Stimulated activated CD4-positive, alpha-beta T cell treated with anti-CD3 and anti-CD28 coated beads, TNF-alpha, amount 100 ng/mL, for 48 hours (primary cell): ENCODE results near the gene HS6ST3.

ENCODE experiments used
- DNase-seq, 3 donors: peaks; one replicate each; pipeline ENCODE4 v3.0.0-alpha.2; 2020; ENCODE audit warnings: low read depth in 3 of 3

The HS6ST3 gene

DNA sequence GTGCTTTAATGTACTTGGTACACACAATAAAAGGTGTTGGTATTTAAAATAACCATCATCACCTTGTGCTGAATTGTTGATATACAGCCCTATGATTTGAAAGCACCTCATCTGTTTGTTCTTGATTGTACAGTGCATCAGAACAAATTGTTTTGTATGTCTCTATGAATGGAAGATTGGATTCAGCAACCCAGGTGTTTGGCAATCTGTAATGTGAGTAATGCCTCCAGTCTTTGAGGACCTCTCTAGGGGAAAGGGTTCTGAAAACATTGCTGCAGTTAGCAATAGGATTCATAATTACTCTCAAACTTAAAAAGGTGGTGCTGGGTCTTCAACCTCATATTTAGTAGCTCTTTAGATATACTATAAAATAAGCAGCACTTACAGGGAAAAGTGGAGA, 562.6 kb downstream of the HS6ST3 start:
- no peak for DNase-seq

DNA sequence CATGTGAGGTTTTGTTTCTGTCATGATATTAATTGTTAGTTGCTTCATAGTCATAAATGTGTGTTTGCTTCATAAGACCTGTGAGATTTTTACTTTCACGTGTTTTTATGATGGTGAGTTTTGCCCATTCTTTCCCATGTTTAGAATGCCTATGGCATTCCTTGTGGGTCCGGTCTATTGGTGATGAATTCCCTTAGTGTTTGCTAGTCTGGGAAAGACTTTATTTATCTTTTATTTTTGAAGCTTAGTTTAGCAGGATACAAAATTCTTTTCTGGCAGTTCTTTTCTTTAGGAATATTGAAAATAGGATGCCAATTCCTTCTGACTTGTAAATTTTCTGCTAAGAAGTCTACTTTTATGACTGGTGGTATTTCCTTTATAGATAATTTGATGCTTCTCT, 571.7 kb downstream of the HS6ST3 start:
- no peak for DNase-seq

DNA sequence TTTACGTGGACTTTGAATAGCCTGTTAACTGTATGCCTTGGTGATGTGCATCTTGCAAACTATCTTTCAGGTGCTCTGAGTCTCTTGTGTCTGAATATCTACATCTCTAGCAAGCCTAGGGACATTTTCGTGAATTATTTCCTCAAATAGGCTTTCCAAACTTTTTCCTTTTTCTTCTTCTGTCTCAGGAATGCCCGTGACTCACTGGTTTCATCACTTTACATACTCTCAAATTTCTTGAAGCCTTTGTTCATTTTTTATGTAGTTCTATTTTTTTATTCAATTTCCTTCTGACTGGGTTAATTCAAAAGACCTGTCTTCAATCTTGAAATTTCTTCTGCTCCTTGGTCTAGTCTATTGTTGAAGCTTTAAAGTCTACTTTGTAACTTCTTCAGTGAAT, 572.1 kb downstream of the HS6ST3 start:
- DNase-seq, result no peak

DNA sequence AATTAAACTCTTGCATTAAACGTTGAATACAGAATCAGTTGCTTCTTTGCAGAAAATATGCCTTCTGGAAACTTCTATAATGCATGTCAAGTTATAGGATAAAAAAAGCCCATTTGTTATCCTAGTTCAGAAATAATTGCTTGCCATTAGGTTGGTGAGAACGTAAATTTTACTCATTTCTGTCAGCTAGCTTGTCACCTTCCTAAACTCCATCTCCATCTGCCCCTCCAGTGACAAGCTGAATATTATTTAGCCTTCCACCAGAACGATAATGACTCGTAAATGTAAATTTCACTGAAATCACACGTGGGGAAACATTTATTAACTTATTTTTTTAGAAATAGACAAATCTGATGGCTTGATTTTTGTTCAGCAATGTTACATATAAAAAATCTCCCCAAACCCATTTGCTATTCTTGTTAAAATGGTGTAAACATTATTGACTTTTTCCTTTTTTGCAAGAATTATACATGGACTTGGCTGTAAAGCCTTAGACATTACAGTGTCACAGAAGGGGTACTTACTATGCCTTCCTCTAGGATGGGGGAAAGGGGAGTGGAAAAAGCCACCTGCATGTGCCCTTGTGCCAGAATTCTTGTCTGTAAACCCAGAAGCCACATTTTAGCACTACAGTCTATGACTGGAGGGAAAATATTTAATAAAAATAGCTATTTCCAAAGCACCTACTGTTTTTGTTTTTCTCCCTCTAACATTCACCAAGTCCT, 577.5 kb downstream of the HS6ST3 start:
- DNase-seq, result no peak

DNA sequence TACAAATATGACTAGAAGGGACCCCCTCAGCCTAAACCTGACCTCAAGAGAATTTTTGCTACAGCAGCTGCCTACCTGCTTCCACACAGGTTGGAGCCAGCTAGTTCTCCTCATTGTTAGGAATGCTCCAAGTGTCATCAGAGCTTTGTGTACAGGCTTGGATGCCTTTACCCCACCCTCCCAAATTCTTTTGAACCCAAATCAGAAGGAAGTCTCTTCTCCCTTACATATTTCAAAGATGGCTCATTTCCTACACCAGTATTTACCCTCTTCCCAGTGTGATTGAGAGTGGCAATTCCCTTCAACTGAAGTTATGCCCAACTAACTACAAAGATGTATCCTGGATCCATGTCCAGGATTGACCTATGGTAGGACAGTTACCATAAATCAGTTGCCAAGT, 581.2 kb downstream of the HS6ST3 start:
- DNase-seq, result no peak

DNA sequence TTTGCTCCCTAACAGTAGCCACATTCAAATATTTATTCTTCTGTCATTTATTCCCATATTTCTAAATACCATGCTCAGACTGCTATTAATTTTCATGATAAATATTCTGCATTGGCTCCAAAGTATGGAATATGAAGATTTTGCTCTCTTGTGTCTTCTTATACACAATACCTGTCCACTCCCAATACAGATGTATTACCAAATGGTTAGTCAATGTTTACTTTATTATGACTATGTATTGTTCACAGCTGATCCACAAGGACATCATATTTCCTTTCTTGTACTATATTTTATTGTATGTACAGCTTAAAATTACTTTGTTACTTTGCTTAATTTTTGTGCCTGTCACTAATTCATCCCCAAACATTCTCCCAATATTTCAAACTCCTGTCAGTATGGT, 582.1 kb downstream of the HS6ST3 start:
- no peak for DNase-seq

DNA sequence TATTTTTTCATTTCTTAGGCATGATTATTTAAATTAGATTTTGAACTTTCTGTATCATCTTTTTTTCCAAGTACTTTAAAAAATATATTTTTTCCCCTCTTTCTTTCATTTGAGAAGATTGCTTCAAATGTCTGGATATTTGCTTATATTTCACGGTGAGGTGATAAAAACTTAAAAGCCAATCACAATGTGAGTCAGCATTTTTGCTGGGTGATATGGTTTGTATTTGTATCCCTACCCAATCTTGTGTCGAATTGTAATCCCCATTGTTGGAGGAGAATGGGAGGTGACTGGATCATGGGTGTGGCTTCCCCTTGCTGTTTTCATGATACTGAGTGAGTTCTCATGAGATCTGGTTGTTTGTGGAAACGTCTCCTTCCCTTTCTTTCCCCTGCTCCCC, 583.9 kb downstream of the HS6ST3 start:
- no peak for DNase-seq

DNA sequence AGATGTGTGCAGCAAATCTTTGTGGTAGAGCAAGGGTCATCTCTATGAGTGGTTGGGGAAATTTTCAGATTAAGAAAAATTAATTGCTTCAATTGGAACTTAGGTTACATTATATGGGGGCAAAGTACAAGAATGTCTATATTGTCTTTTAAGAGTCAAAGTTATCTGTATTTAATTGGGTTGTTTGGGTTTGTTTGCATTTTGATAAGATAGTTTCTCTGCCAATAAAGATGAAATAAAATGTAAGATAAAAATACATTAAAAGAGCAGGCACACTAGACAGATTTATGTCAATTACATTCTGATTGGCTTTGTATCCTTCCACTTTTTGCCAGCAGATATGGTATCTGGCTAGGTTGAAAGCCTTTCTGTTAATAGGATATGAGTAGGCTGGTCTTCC, 587.1 kb downstream of the HS6ST3 start:
- no peak for DNase-seq

DNA sequence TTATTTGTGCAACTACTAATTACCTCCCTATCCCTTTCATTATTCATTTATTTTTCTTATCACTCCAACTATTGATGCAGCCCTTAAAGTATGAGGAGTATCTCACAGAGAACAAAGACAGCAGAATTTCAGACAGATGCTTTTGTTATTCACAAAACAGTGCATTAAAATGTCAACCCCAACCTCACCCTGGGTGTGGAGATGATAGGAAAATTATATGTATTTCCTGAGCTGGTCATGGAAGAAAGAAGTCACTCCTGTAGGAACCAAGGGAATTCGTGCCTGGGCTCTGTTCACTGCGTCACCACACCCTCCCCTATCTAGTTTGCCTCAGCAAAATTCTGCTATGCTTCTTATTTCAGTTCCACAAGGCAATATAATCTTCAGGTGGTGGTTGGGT, 588.9 kb downstream of the HS6ST3 start:
- DNase-seq, result no peak

DNA sequence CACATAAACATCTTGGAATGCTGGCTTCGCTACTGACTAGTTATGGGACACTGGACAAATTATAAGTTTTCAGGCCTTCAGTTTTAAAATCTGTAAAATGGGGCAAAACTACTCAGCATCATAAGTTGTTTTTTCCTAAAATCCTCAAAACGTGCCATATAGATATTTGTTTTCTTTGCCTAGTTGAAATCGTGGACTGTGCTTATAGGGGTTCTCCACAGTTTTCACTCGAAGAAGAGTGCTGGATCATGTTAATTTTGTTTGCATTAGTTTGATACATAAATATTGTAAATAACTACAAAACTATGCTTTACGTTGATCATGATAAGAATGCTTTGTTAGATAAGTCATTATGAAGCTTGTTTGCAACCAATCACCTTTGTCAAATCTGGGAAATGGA, 591.0 kb downstream of the HS6ST3 start:
- no peak for DNase-seq

DNA sequence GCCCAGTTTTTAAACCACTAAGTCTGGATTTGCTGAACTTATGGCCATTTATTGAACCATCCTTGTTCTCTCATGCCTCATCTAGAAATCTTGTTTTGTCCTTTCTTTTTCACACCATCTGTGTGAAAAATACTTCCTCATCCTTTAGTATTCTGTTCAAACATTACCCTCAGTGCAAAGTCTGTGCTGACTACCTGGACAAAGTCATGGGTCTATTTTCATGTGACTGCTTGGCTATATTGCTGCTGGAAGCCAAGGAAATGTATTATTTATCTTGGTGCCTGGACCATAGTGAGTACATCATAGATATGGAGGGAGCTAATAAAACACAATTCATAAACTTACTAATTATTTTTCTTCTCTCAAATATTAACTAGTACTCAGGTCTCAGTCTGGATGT, 591.9 kb downstream of the HS6ST3 start:
- no peak for DNase-seq

DNA sequence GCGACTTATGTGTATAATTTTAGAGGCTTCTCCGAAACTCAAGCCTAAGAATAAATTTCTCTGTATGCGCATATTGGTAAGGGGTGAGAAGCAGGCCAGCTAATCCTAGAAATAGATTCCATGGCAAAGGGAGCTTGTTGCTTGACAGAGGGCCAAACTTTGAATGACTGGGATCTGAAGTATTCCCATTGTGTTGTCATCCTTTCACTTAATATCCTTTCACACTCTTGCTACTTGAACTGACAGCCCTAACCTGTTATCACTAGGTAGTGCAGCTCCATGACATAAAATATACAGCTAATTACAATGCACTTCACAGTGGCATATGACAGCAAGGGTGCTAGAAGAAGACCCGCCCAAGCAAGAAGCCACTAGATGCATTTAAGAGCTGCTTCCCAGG, 594.6 kb downstream of the HS6ST3 start:
- no peak for DNase-seq

DNA sequence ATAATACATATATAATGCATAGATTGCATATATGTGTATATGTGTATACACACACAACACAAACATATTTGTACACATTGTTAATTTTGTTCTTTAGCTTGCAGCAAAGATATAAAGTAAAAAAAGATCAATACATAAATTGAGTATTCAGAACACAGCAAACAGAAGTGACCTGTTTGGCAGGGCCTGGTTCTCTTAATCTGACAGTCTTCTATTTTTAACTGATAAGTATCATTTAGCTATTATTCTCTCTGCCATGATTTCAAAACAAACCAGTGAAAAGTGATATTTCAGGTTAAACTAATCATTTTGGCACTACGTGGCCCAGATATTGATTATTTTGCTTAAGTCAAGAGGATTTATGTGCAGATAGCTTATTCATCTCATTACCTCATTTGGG, 595.0 kb downstream of the HS6ST3 start:
- no peak for DNase-seq

DNA sequence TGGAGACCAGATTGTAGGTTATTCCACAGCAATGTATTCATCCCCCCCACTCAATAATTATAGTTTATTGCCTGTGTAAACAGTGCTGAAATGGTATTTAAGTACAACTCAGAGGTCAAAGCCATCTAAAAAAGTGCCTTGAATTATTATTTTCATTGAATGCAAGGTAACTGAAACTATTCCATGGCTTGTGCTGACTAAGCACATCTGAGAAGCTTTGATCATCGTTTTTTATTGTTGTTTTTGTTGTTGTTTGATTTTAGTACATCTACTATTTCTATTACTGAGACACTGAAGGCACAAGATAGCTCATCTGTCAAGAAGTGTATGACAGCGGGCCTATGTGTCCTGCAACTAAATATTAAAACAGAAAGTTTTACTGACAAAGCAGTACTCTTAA, 596.4 kb downstream of the HS6ST3 start:
- no peak for DNase-seq

DNA sequence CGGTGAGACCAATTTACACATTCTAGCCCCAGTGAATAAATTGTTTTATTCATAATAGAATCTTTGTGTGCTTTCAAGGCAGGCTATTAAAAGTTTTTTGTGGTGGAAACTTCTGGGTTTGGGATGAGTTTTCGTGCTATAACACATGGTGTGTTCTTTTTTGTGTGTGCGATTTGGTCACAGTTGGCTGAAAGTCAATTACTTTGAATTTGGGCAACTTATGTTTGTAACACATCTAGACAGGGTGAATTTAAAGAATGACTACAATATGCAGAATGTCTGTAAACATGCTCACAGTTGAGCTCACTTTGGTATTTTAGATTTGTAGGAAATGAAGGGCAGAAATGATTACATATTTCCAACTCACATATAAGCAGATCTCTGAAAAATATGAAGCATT, 597.3 kb downstream of the HS6ST3 start:
- DNase-seq, result no peak

DNA sequence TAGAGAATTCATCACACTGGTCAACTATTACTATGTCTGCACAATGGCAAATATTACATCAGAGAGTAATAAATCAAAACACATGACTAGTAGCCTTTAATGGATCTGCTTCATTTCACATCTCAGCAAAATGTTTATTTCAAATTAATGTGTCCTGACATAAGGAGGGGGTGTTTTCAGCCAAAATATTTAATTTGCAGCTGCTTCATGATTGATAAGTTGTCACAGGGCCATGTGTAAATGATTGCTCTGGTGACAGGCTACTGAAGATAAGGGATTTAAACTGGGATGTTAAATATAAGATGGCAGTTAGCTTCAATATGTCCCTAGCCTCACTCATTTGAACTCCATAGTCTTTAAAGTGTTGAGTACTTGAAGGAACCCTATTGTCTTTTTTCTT, 601.1 kb downstream of the HS6ST3 start:
- no peak for DNase-seq

DNA sequence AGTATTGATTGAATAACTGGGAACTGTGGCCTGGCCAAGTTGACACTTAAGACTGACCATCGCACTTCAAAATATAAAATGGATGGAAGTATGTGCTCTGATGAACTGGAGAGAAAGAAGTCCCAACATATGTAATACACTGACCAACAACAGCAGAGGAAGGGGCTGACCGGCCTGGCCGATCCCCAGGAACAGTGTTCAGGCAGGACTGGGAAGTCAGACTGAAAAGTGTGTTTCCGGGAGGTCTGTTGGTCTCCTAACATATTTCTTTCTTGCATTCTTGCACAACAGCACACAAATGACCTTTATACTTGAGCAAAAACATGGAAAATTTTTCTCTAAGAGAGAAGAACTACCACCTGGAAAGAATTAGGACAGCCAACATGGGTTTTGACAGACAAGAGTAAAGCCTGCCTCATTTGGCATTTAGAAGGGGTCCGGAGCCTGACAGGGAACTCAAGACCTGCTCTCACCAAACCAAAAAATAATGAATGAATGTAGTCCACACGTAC, 606.5 kb downstream of the HS6ST3 start:
- no peak for DNase-seq

DNA sequence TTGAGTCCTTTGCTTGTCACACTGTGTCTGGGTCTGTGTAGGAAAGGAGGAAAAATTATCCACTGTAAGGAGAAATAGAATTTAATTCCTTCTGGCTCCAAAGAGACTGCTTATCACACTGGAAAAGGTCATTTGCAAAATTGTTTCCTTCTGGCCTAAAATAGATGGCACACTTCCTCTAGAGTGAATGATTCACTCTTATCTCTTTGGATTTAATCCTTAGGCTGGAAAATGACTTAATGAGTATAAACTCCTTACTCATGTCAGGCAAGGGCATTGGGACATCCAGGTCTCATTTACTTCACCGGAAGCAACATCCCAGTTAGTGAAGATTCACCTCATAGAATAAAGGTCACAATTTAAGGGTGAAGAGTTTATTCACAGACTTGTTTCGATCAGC, 610.8 kb downstream of the HS6ST3 start:
- DNase-seq, result no peak

DNA sequence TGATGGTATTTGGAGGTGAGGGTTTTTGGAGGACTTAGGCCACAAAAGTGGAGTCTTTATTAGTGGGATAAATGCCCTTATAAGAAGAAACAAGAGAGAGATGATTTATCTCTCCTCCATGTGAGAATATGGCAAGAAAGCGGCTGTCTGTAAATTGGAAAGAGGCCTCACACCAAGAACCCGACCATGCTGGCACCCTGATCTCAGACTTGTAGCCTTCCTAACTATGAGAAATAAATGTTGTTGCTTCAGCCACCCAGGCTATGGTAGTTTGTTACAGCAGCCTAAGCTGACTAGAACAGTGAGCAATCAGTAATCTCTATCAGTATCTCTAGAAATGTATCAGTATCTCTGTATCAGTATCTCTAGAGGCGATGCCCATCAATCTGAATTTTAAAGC, 617.2 kb downstream of the HS6ST3 start:
- DNase-seq, result no peak

DNA sequence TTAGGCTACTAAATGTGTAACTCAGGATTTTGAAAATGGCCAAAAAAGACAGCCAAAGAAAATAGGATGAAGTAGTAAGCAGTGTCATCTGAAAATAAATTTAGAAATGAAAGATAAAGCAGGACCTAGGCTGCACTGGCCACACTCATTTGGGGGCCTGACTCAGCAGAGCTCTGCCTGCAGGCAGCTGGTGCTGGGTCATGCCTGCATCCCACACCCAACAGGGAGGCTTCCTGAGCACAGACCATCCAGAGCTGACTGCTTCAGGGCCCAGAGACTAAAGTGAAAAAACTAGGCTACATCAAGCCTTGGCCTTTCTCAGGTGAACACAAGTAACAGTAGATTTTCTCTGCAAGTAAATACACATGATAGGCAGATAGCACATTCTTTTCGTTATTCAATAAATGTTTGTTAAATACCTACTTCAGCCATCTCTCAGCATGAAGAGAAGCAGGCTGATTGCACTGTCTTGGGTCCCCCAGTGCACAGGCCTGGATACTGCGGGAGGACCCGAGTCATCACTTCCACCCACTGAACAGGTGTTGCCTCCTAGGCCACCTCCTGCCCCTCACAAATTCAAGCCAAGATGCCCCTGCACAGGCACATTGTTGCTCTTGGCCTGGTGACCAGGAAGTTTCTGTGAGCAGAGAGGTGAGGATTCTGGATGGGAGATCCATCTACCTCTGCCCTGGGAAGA, 620.4 kb downstream of the HS6ST3 start:
- no peak for DNase-seq

DNA sequence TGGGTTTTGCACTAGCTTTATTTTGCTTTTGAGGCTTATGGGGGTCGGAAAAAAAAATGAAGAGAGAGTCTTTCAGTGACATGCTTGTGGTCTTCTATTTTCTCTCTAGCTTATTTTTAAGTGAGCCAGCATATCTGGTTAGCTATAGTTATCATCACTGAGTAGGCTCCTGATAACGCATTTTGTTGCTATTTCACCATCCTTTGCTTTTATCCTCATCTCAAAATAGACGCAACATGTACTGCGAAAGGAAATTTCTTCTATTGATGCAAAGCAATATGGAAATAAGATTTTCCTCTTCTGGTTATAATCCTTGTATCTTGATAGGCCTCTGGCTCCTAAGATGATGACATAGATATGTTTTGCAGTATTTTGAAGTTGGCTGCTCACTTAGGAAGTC, 630.5 kb downstream of the HS6ST3 start:
- no peak for DNase-seq

DNA sequence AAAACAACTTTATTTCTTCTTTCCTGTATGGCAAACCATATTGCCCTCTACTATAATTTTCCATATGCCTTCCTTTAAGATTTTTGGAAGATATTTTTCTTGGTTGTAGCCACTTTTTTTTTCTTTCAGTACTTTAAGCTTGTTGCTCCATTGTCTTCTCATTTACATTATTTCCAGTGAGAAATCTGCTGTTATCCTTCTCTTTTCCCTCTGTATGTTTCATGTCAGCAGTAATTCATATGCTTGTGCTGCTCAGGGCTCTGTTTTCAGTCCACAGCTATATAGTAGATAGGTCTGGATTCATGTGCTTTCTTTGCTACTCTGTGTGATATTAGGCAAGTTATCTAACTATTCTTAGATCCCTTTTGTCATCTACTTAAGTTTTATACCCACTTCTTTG, 636.7 kb downstream of the HS6ST3 start:
- no peak for DNase-seq

DNA sequence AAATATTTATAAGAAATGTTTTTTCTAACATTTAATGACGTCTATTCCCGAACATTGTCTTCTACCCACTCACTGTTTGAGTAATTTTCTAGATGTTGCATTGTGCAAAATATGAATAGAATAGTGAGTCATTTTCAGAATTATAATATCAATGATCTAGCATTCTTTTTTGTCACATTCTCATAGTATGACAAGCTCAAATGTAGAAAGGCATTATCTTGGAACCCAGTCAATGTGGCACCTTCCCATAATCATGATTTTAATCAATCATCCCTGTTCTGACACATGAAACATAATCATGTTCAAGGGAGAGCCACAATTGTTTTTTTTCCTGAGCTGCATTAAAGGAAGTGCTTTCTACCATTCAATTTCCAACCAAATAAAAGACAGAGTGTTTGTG, 638.6 kb downstream of the HS6ST3 start:
- DNase-seq, result no peak

DNA sequence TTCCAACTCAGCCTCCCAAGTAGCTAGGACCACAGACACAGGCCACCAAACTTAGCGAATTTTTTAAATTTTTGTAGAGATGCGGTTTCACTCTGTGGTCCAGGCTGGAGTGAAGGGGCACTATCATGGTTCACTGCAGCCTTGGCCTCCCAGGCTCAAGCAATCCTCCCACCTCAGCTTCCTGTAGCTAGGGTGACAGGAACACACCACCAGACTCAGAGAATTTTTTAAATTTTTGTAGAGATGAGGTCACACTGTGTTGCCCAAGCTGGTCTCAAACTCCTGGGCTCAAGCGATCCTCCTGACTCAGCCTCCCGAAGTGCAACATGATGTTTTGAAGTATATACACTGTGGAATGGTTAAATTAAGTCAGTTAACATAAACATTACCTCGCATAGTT, 640.8 kb downstream of the HS6ST3 start:
- DNase-seq, result no peak
